Measurements from ENCODE around the gene EIF2S3B. TPM values are rescaled to one million over a fixed set of nuclear protein-coding genes. Genes with fewer than 3 reads are reported as not detected.

EIF2S3B gene
- total RNA-seq, 1 donor from 2014 or later, result 1.3 TPM

GRCh38 chr12:10491766-10492165 lies 13.9 kb upstream of the EIF2S3B start:
- no peaks in the 10 kb centered on the region for H3K4me1 Mint-ChIP-seq (ENCODE audit: low read depth)
- peaks cover 12% of the 10 kb centered on the region for H3K9me3 Mint-ChIP-seq (ENCODE audit: low read depth)
- peaks cover 26% of the 10 kb centered on the region for H3K27me3 Mint-ChIP-seq (ENCODE audit: low read depth)
- TF ChIP-seq, protein P1, sequence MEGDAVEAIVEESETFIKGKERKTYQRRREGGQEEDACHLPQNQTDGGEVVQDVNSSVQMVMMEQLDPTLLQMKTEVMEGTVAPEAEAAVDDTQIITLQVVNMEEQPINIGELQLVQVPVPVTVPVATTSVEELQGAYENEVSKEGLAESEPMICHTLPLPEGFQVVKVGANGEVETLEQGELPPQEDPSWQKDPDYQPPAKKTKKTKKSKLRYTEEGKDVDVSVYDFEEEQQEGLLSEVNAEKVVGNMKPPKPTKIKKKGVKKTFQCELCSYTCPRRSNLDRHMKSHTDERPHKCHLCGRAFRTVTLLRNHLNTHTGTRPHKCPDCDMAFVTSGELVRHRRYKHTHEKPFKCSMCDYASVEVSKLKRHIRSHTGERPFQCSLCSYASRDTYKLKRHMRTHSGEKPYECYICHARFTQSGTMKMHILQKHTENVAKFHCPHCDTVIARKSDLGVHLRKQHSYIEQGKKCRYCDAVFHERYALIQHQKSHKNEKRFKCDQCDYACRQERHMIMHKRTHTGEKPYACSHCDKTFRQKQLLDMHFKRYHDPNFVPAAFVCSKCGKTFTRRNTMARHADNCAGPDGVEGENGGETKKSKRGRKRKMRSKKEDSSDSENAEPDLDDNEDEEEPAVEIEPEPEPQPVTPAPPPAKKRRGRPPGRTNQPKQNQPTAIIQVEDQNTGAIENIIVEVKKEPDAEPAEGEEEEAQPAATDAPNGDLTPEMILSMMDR (IDR thresholded peaks at IDR 0.05), result no peak
- no peak overlapping the region for H3K4me3 Mint-ChIP-seq (ENCODE audit: unreplicated experiment)
- H3K27ac Mint-ChIP-seq (ENCODE audit: unreplicated experiment), result no peak overlapping the region
- no peak for DNase-seq (ENCODE audit: low spot score)
- peaks cover 1% of the 10 kb centered on the region for H3K36me3 Mint-ChIP-seq (ENCODE audit: low read depth)

GRCh38 chr12:10497602-10498001 lies 8.1 kb upstream of the EIF2S3B start:
- peaks cover 1% of the 10 kb centered on the region for H3K36me3 Mint-ChIP-seq (ENCODE audit: low read depth)
- TF ChIP-seq, protein P1 (IDR thresholded peaks at IDR 0.05), result no peak

DNA sequence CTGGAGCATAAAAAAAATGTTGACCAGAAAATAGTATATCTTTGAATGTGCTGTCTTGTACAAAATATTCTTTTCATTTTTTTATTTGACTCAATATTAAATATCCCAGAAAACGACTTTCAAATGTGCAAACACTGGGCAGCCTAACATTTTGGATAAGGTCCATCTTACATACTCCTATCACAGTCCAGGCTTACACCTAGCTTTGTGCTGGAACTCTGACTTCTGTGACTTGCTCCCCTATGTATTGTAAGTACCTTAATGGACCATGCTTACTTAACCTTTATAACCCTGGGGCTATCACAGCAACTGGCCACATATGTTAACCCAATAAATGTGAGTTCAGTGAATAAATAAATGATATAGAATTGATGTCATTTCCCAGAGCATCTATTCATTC lies 7.6 kb upstream of the EIF2S3B start:
- H3K4me3 Mint-ChIP-seq (ENCODE audit: unreplicated experiment), result no peak overlapping the region
- TF ChIP-seq, protein P1 (IDR thresholded peaks at IDR 0.05), result no peak
- no peak for DNase-seq (ENCODE audit: low spot score)
- peaks cover 3% of the 10 kb centered on the region for H3K9me3 Mint-ChIP-seq (ENCODE audit: low read depth)
- H3K36me3 Mint-ChIP-seq (ENCODE audit: low read depth), result peaks cover 3% of the 10 kb centered on the region
- H3K27ac Mint-ChIP-seq (ENCODE audit: unreplicated experiment), result no peak overlapping the region
- peaks cover 4% of the 10 kb centered on the region for H3K4me1 Mint-ChIP-seq (ENCODE audit: low read depth)
- peaks cover 30% of the 10 kb centered on the region for H3K27me3 Mint-ChIP-seq (ENCODE audit: low read depth)

More at GRCh38 chr12:10497602-10498001, 8.1 kb upstream of the EIF2S3B start:
- H3K4me1 Mint-ChIP-seq (ENCODE audit: low read depth), result peaks cover 4% of the 10 kb centered on the region
- peaks cover 3% of the 10 kb centered on the region for H3K9me3 Mint-ChIP-seq (ENCODE audit: low read depth)
- peaks cover 30% of the 10 kb centered on the region for H3K27me3 Mint-ChIP-seq (ENCODE audit: low read depth)
- H3K27ac Mint-ChIP-seq (ENCODE audit: unreplicated experiment), result no peak overlapping the region
- no peak overlapping the region for H3K4me3 Mint-ChIP-seq (ENCODE audit: unreplicated experiment)
- DNase-seq (ENCODE audit: low spot score), result no peak

- peaks cover 12% of the 10 kb centered on the region for H3K27me3 Mint-ChIP-seq (ENCODE audit: low read depth)
- H3K27ac Mint-ChIP-seq (ENCODE audit: unreplicated experiment), result no peak overlapping the region
Observed at GRCh38 chr12:10501030-10501429, 4.7 kb upstream of the EIF2S3B start.

DNA sequence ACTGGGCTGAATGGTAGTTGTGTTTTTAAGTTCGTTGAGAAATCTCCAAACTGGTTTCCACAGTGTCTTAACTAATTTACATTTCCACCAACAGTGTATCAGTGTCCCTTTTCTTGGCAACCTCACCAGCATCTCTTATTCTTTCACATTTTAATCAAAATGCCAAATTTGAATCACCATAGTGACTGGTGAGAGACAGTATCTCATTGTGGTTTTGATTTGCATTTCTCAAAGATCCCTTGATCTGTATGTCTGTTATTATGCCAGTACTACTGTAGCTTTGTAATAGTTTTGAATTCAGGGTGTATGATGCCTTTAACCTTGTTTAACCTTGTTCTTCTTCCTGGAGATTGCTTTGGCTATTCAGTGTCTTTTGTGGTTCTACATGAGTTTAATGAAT lies 2.2 kb upstream of the EIF2S3B start:
- H3K4me3 Mint-ChIP-seq (ENCODE audit: unreplicated experiment), result no peak overlapping the region
- TF ChIP-seq, protein P1 (IDR thresholded peaks at IDR 0.05), result no peak

More at GRCh38 chr12:10501030-10501429, 4.7 kb upstream of the EIF2S3B start:
- Mint-ChIP-seq H3K36me3 (ENCODE audit: low read depth) (peaks cover 2% of the 10 kb centered on the region), H3K4me1 (ENCODE audit: low read depth) (peaks cover 4% of the 10 kb centered on the region), H3K9me3 (ENCODE audit: low read depth) (peaks cover 3% of the 10 kb centered on the region), H3K4me3 (ENCODE audit: unreplicated experiment) (no peak overlapping the region)
- DNase-seq (ENCODE audit: low spot score), result no peak
- TF ChIP-seq, protein P1 (IDR thresholded peaks at IDR 0.05), result peak; percentile 84

More for the DNA sequence above, 2.2 kb upstream of the EIF2S3B start:
- no peak overlapping the region for H3K27ac Mint-ChIP-seq (ENCODE audit: unreplicated experiment)
- H3K27me3 Mint-ChIP-seq (ENCODE audit: low read depth), result peaks cover 8% of the 10 kb centered on the region
- H3K4me1 Mint-ChIP-seq (ENCODE audit: low read depth), result peaks cover 4% of the 10 kb centered on the region
- H3K36me3 Mint-ChIP-seq (ENCODE audit: low read depth), result peaks cover 4% of the 10 kb centered on the region
- peaks cover 11% of the 10 kb centered on the region for H3K9me3 Mint-ChIP-seq (ENCODE audit: low read depth)
- no peak for DNase-seq (ENCODE audit: low spot score)
